OCI-LY3 (cell line): ENCODE data around the gene CHL1.

Experiments
- H2AFZ ChIP-seq: fragments of 200-600, 300-600 bp; shearing (Covaris generic); 2 replicates; pipeline ENCODE4 v1.6.0; 2014; ENCODE audit warnings: antibody characterized with exemption, low read depth, low read length
- H3K27ac ChIP-seq: fragments of 200-600, 300-600 bp; sonication (generic); 2 replicates; pipeline ENCODE4 v1.5.1; 2014; ENCODE audit warnings: mild to moderate bottlenecking, low read length, moderate library complexity, mixed read lengths
- H3K27me3 ChIP-seq: fragments of 200-600, 300-600 bp; sonication (generic); 2 replicates; pipeline ENCODE4 v1.6.1; 2014; ENCODE audit warnings: low read depth, low read length, mixed read lengths
- H3K36me3 ChIP-seq: fragments of 200-600, 300-600 bp; sonication (generic); replicated peaks from 2 replicates; pipeline ENCODE3; 2014; ENCODE audit warnings: low read depth, low read length, mixed read lengths
- H3K4me1 ChIP-seq: fragments of 300-600, 200-600 bp; sonication (generic); 2 replicates; pipeline ENCODE4 v1.6.1; 2014; ENCODE audit warnings: low read length, mixed read lengths
- H3K4me2 ChIP-seq: fragments of 200-600, 300-600 bp; sonication (generic); 2 replicates; pipeline ENCODE4 v1.6.1; 2014; ENCODE audit warnings: low read length, mixed read lengths
- H3K4me3 ChIP-seq: fragments of 300-600, 200-600 bp; sonication (generic); 2 replicates; pipeline ENCODE4 v1.5.1; 2014; ENCODE audit warnings: antibody characterized with exemption, mild to moderate bottlenecking, low read length, moderate library complexity
- H3K79me2 ChIP-seq: fragments of 300-600, 200-600 bp; shearing (Covaris generic); 2 replicates; pipeline ENCODE4 v1.6.1; 2014; ENCODE audit warnings: mild to moderate bottlenecking, low read length, mixed read lengths
- H3K9ac ChIP-seq: fragments of 300-600, 200-600 bp; shearing (Covaris generic); 2 replicates; pipeline ENCODE4 v1.6.0; 2014; ENCODE audit warnings: mild to moderate bottlenecking, low read length, moderate library complexity
- H3K9me3 ChIP-seq: fragments of 200-600, 300-600 bp; shearing (Covaris generic); 2 replicates; pipeline ENCODE4 v1.6.1; 2014; ENCODE audit warnings: low read length, mixed read lengths; ENCODE audit not compliant: insufficient read depth
- H4K20me1 ChIP-seq: fragments of 200-600, 300-600 bp; sonication (generic); 2 replicates; pipeline ENCODE4 v1.6.1; 2016; ENCODE audit warnings: low read length, mixed read lengths; ENCODE audit not compliant: insufficient read depth
- EZH2phosphoT487 ChIP-seq: fragments of 200-600 bp; shearing (Covaris generic); IDR thresholded peaks from 2 replicates; pipeline ENCODE4 v1.6.1; 2018; ENCODE audit warnings: antibody characterized with exemption, mixed run types, low read depth
- TF ChIP-seq, protein P1 (sequence below): fragments of 200-600, 300-600 bp; sonication (generic); IDR thresholded peaks from 2 replicates; pipeline ENCODE4 v1.5.1; 2014; ENCODE audit warnings: antibody characterized with exemption, low read length, low read depth

CHL1 gene

DNA sequence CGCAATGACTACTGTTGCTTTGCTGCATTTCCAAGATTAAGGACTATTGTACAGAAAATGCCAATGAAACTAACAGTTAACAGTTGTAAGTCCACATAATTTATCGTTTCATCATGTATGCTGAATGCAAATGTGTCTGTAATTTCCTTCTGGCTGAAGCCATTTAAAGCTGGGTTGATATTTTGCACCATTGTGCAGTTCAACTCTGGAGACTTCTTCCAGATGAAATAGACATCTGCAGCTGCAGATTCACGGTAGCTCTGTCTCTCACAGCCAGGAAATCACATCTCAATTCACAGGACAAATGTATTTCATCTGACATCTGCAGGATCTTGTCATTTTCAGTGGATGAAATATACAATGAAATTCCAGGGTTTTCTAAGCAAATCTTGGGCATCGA, 145.4 kb downstream of the CHL1 start:
- Histone ChIP-seq H3K4me1 (no peaks in the 10 kb centered on the region), H3K4me2 (no peak overlapping the region), H3K9me3 (no peaks in the 10 kb centered on the region), H3K27ac (no peak overlapping the region), H3K27me3 (no peaks in the 10 kb centered on the region), H3K36me3 (no peaks in the 10 kb centered on the region), H2AFZ (no peak overlapping the region), H3K79me2 (no peaks in the 10 kb centered on the region), H3K9ac (no peak overlapping the region), H4K20me1 (no peaks in the 10 kb centered on the region), H3K4me3 (no peak overlapping the region)
- TF ChIP-seq EZH2phosphoT487: no peak
- TF ChIP-seq, protein P1, sequence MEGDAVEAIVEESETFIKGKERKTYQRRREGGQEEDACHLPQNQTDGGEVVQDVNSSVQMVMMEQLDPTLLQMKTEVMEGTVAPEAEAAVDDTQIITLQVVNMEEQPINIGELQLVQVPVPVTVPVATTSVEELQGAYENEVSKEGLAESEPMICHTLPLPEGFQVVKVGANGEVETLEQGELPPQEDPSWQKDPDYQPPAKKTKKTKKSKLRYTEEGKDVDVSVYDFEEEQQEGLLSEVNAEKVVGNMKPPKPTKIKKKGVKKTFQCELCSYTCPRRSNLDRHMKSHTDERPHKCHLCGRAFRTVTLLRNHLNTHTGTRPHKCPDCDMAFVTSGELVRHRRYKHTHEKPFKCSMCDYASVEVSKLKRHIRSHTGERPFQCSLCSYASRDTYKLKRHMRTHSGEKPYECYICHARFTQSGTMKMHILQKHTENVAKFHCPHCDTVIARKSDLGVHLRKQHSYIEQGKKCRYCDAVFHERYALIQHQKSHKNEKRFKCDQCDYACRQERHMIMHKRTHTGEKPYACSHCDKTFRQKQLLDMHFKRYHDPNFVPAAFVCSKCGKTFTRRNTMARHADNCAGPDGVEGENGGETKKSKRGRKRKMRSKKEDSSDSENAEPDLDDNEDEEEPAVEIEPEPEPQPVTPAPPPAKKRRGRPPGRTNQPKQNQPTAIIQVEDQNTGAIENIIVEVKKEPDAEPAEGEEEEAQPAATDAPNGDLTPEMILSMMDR: no peak

- TF ChIP-seq, protein P1: no peak
- TF ChIP-seq EZH2phosphoT487: no peak
- H3K9me3 ChIP-seq: no peaks in the 10 kb centered on the region
- H3K79me2 ChIP-seq: no peaks in the 10 kb centered on the region
- H2AFZ ChIP-seq: no peak overlapping the region
- no peaks in the 10 kb centered on the region for H3K4me1 ChIP-seq
- H4K20me1 ChIP-seq: no peaks in the 10 kb centered on the region
- no peak overlapping the region for H3K9ac ChIP-seq
- no peak overlapping the region for H3K4me3 ChIP-seq
- no peak overlapping the region for H3K4me2 ChIP-seq
- no peaks in the 10 kb centered on the region for H3K27me3 ChIP-seq
- no peaks in the 10 kb centered on the region for H3K36me3 ChIP-seq
- H3K27ac ChIP-seq: no peak overlapping the region
Measured at GRCh38 chr3:346186-346585, 149.6 kb downstream of the CHL1 start.

- no peaks in the 10 kb centered on the region for H3K36me3 ChIP-seq
- H3K27me3 ChIP-seq: no peaks in the 10 kb centered on the region
- no peak overlapping the region for H3K4me2 ChIP-seq
- H4K20me1 ChIP-seq: no peaks in the 10 kb centered on the region
- no peak overlapping the region for H3K27ac ChIP-seq
- H3K9me3 ChIP-seq: no peaks in the 10 kb centered on the region
- no peak overlapping the region for H2AFZ ChIP-seq
- H3K4me1 ChIP-seq: no peaks in the 10 kb centered on the region
- no peaks in the 10 kb centered on the region for H3K79me2 ChIP-seq
- H3K4me3 ChIP-seq: no peak overlapping the region
- TF ChIP-seq EZH2phosphoT487: no peak
- TF ChIP-seq, protein P1: no peak
- H3K9ac ChIP-seq: no peak overlapping the region
Measured at GRCh38 chr3:347581-347980, 151.0 kb downstream of the CHL1 start.

DNA sequence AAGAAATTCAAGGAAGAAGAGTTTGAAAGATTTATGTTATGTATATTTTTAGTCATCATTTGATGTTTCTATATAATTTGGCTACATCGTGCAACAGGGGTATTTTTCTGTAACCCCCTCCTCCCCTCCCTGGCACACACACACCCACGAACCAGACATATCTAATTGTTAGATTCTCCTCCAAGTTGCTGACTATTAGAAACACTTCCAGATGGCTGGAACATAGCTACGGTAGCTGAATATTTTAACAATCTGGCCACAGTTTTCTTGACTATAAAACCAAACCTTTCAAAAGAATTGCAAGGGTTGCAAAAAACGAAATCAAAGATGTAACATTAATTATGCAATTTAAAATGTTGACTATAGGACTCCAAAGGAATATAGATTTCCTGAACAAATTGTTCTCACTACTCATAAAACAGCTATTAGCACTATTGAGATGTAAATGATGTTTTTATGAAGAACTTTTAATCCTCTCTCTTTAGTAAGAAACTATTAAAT, 154.4 kb downstream of the CHL1 start:
- no peaks in the 10 kb centered on the region for H3K27me3 ChIP-seq
- H3K4me3 ChIP-seq: no peak overlapping the region
- H3K9me3 ChIP-seq: no peaks in the 10 kb centered on the region
- H3K4me1 ChIP-seq: peaks cover 27% of the 10 kb centered on the region
- H3K79me2 ChIP-seq: no peaks in the 10 kb centered on the region
- H3K4me2 ChIP-seq: no peak overlapping the region
- no peak overlapping the region for H3K27ac ChIP-seq
- no peaks in the 10 kb centered on the region for H4K20me1 ChIP-seq
- no peak for TF ChIP-seq EZH2phosphoT487
- TF ChIP-seq, protein P1: no peak
- H3K36me3 ChIP-seq: no peaks in the 10 kb centered on the region
- no peak overlapping the region for H2AFZ ChIP-seq
- no peak overlapping the region for H3K9ac ChIP-seq
